K562 (cell line): ENCODE data around the gene TOP3A. TPM values are rescaled to one million over a fixed set of nuclear protein-coding genes. Genes with fewer than 3 reads are reported as not detected.

Source experiments
- FIP1L1 ChIP-seq: fragments of 200-400 bp; formaldehyde crosslinking; IDR thresholded peaks from 2 replicates; pipeline ENCODE4 v1.6.1; 2018; ENCODE audit warnings: mild to moderate bottlenecking, low read depth, low read length; ENCODE audit not compliant: poor library complexity, severe bottlenecking
- MTA3 ChIP-seq: fragments of 450-650 bp; formaldehyde crosslinking; IDR thresholded peaks from 2 replicates; pipeline ENCODE4 v1.6.1; 2017; ENCODE audit warnings: mild to moderate bottlenecking, borderline replicate concordance
- MYNN ChIP-seq, 2 experiments: sonication (generic); formaldehyde crosslinking in 1 of 2; IDR thresholded peaks; 2 replicates each; pipeline versions ENCODE4 v1.5.0 to v1.6.1; 2016 to 2020; ENCODE audit warnings: antibody characterized with exemption in 1 of 2, missing genetic modification reagents in 1 of 2
- RAD51 ChIP-seq: fragments of 450-650 bp; IDR thresholded peaks from 2 replicates; pipeline ENCODE4 v1.7.1; 2016; ENCODE audit warnings: low read depth, mild to moderate bottlenecking, borderline replicate concordance
- RBM14 ChIP-seq: fragments of 200-400 bp; formaldehyde crosslinking; IDR thresholded peaks from 2 replicates; pipeline ENCODE4 v1.6.1; 2018; ENCODE audit warnings: low read depth, mild to moderate bottlenecking, low read length, moderate library complexity, borderline replicate concordance; ENCODE audit not compliant: insufficient read depth
- RBM34 ChIP-seq: fragments of 200-400 bp; formaldehyde crosslinking; IDR thresholded peaks from 2 replicates; pipeline ENCODE4 v1.6.1; 2018; ENCODE audit warnings: low read length, borderline replicate concordance; ENCODE audit not compliant: insufficient read depth
- RBM39 ChIP-seq: fragments of 200-400 bp; formaldehyde crosslinking; optimal IDR thresholded peaks from 2 replicates; pipeline ENCODE3; 2018; ENCODE audit warnings: low read depth, low read length
- TEAD4 ChIP-seq, 2 experiments: sonication (generic) in 1 of 2; formaldehyde crosslinking in 1 of 2; IDR thresholded peaks; 2 replicates each; pipeline versions ENCODE4 v1.6.1 to v1.8.0; 2012 to 2022; ENCODE audit warnings: borderline replicate concordance in 1 of 2, inconsistent platforms in 1 of 2, low read length in 1 of 2, mild to moderate bottlenecking in 1 of 2, missing genetic modification reagents in 1 of 2
- TGIF2 ChIP-seq: sonication (generic); formaldehyde crosslinking; IDR thresholded peaks from 2 replicates; pipeline ENCODE4 v1.8.1; 2022; ENCODE audit warnings: mild to moderate bottlenecking, missing genetic modification reagents, moderate library complexity
- TOE1 ChIP-seq, 2 experiments: fragments of 450-650 bp in 1 of 2; sonication (generic) in 1 of 2; formaldehyde crosslinking in 1 of 2; IDR thresholded peaks; 2 replicates each; pipeline versions ENCODE4 v1.7.1 to v1.8.0; 2016 to 2022; ENCODE audit warnings: borderline replicate concordance in 2 of 2, mild to moderate bottlenecking in 2 of 2, antibody characterized with exemption in 1 of 2, inconsistent platforms in 1 of 2, low read depth in 1 of 2, missing genetic modification reagents in 1 of 2, moderate library complexity in 1 of 2
- YBX1 ChIP-seq: fragments of 450-650 bp; IDR thresholded peaks from 2 replicates; pipeline ENCODE4 v1.7.1; 2016; ENCODE audit warnings: mild to moderate bottlenecking
- ZNF717 ChIP-seq: fragments of 250-450 bp; sonication (Bioruptor Pico); IDR thresholded peaks from 2 replicates; pipeline ENCODE4 v1.5.0; 2021
- polyA plus RNA-seq, 8 experiments: library from polyadenylated mRNA; depleted of rRNA in 4 of 8; stranded (reverse) in 5 of 8; unstranded in 3 of 8; fragments of >200 nt; fragmentation: Nextera tagmentation in 2 of 8; fragmentation: Illumina TruSeq in 1 of 8; extraction: Ambion mirVana in 2 of 8; extraction: Trizol in 1 of 8; gene quantifications; 2 replicates each; pipeline versions ENCODE4 v1.2.1 to v1.2.3, GENCODE V29; 2011 to 2014; ENCODE audit warnings: inconsistent platforms in 1 of 8, missing spikeins in 1 of 8
- total RNA-seq, 7 experiments: library from RNA; depleted of rRNA in 6 of 7; stranded (reverse); fragments of >200 nt in 6 of 7; fragmentation: Illumina TruSeq in 2 of 7; extraction: Trizol in 2 of 7; gene quantifications; 2 replicates each; pipeline versions ENCODE4 v1.2.1 to v1.2.3, GENCODE V29; 2011 to 2021; ENCODE audit warnings: low replicate concordance in 1 of 7
- TF ChIP-seq, protein P1 (sequence below): fragments of 450-650 bp; formaldehyde crosslinking; IDR thresholded peaks from 2 replicates; pipeline ENCODE4 v1.4.0; 2022; ENCODE audit warnings: missing genetic modification characterization
- TF ChIP-seq, protein P2 (sequence below): sonication (generic); formaldehyde crosslinking; IDR thresholded peaks from 2 replicates; pipeline ENCODE4 v1.5.0; 2020; ENCODE audit warnings: missing genetic modification reagents
- TF ChIP-seq, protein P3 (sequence below): fragments of 250-450 bp; sonication (Bioruptor Pico); IDR thresholded peaks from 2 replicates; pipeline ENCODE4 v1.5.1; 2021; ENCODE audit warnings: mild to moderate bottlenecking
- TF ChIP-seq, protein P4 (sequence below), 2 experiments: IDR thresholded peaks; 2 replicates each; pipeline ENCODE4 v1.6.1; 2011; ENCODE audit warnings: borderline replicate concordance in 1 of 2, control low read depth in 1 of 2, low read depth in 1 of 2, low read length in 1 of 2, mild to moderate bottlenecking in 1 of 2, mixed read lengths in 1 of 2, moderate library complexity in 1 of 2; ENCODE audit not compliant: insufficient read depth in 1 of 2, insufficient read length in 1 of 2, poor library complexity in 1 of 2, severe bottlenecking in 1 of 2; ENCODE audit errors: extremely low read depth in 1 of 2
- TF ChIP-seq, protein P5 (sequence below): sonication (generic); formaldehyde crosslinking; IDR thresholded peaks from 2 replicates; pipeline ENCODE4 v1.9.0; 2022; ENCODE audit warnings: mild to moderate bottlenecking, missing genetic modification reagents

Gene TOP3A
- total and polyA plus RNA-seq, 9 of the 15 experiments (the other 6 are each of a cell fraction or from before 2014, with no cell fraction given) = 5.2 to 49.7 (median 24.7) TPM

DNA sequence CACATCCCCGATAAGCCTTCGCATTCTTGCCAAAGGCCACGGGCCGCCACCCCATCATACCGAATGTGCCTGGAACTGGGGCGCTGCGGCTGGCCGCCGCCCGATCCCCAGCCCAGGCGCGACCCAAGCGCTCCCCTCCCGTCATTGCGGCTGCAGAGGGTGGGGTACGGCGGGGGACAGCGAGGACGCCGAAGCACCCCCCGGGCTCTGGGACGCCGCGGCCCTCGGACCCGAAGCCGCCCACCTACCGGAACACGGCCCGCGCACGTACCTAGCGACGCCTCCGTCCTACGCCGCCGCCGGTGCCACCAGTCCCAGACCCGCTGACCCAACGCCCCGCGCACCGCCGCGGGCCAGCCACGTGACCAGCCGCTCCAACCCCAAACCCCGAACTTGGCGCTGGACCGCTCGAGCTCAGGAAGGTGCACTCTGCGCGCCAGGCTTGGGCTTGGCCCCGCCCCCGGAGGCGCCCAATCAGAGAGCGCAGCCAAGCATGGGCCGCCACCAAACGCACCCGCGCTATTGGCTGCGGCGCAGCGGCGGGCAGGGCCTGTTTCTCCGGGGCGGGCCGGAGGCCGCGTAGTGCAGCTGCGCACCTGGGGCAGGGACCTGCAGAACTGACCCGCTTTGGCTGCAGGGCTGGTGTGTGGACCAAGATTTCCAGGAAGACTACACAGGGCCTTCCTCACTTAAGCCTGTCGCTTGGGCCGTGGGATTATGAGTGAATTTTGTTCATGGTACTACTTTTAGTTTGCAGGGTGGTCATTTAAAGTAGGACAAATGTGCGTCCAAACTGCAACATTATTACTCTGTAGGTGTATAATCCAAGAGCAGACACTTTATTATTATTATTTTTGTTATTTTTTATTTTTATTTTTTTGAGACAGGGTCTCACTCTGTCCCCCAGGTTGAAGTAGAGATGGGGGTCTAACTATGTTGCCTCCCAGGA lies 48.6 kb upstream of the TOP3A start, which contains the start of gene SHMT1 (continued):
- TF ChIP-seq TGIF2 (no peak), TEAD4 (IDR thresholded peaks at IDR 0.05; ENCODE audit: low read length) (no peak), TEAD4 (CRISPR knock-in tag; IDR thresholded peaks at IDR 0.05; ENCODE audit: borderline replicate concordance) (no peak), YBX1 (no peak), TOE1 (IDR thresholded peaks at IDR 0.05; ENCODE audit: borderline replicate concordance) (peak; percentile 76; the same call in 1 of the 2 replicates), TOE1 (CRISPR knock-in tag; IDR thresholded peaks at IDR 0.05; ENCODE audit: borderline replicate concordance, low read depth) (no peak), RBM14 (no peak), RBM34 (peak; percentile 81; the same call in 1 of the 2 replicates), RBM39 (no peak), FIP1L1 (peak; percentile 27), MTA3 (0 out of 2 replicates have a peak, but pooled peaks have one; percentile 53), ZNF717 (no peak), RAD51 (peak; percentile 90), MYNN (IDR thresholded peaks at IDR 0.05) (no peak), MYNN (CRISPR knock-in tag; IDR thresholded peaks at IDR 0.05) (no peak)
- TF ChIP-seq, protein P1, sequence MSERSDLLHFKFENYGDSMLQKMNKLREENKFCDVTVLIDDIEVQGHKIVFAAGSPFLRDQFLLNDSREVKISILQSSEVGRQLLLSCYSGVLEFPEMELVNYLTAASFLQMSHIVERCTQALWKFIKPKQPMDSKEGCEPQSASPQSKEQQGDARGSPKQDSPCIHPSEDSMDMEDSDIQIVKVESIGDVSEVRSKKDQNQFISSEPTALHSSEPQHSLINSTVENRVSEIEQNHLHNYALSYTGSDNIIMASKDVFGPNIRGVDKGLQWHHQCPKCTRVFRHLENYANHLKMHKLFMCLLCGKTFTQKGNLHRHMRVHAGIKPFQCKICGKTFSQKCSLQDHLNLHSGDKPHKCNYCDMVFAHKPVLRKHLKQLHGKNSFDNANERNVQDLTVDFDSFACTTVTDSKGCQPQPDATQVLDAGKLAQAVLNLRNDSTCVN = no peak
- TF ChIP-seq, protein P2, sequence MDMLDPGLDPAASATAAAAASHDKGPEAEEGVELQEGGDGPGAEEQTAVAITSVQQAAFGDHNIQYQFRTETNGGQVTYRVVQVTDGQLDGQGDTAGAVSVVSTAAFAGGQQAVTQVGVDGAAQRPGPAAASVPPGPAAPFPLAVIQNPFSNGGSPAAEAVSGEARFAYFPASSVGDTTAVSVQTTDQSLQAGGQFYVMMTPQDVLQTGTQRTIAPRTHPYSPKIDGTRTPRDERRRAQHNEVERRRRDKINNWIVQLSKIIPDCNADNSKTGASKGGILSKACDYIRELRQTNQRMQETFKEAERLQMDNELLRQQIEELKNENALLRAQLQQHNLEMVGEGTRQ = peak; percentile 93
- TF ChIP-seq, protein P3, sequence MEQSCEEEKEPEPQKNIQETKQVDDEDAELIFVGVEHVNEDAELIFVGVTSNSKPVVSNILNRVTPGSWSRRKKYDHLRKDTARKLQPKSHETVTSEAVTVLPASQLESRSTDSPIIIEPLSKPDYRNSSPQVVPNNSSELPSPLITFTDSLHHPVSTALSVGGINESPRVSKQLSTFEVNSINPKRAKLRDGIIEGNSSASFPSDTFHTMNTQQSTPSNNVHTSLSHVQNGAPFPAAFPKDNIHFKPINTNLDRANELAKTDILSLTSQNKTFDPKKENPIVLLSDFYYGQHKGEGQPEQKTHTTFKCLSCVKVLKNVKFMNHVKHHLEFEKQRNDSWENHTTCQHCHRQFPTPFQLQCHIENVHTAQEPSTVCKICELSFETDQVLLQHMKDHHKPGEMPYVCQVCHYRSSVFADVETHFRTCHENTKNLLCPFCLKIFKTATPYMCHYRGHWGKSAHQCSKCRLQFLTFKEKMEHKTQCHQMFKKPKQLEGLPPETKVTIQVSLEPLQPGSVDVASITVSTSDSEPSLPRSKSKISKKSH (CRISPR knock-in tag) = no peak
- TF ChIP-seq, protein P4, sequence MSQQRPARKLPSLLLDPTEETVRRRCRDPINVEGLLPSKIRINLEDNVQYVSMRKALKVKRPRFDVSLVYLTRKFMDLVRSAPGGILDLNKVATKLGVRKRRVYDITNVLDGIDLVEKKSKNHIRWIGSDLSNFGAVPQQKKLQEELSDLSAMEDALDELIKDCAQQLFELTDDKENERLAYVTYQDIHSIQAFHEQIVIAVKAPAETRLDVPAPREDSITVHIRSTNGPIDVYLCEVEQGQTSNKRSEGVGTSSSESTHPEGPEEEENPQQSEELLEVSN (IDR thresholded peaks at IDR 0.05; ENCODE audit: borderline replicate concordance in 1 of 2, extremely low read depth in 1 of 2, insufficient read depth in 1 of 2, insufficient read length in 1 of 2, low read depth in 1 of 2, low read length in 1 of 2, poor library complexity in 1 of 2, severe bottlenecking in 1 of 2) = peak; percentile 69 to 84
- TF ChIP-seq, protein P5, sequence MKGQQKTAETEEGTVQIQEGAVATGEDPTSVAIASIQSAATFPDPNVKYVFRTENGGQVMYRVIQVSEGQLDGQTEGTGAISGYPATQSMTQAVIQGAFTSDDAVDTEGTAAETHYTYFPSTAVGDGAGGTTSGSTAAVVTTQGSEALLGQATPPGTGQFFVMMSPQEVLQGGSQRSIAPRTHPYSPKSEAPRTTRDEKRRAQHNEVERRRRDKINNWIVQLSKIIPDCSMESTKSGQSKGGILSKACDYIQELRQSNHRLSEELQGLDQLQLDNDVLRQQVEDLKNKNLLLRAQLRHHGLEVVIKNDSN (CRISPR knock-in tag) = peak; percentile 95
